Measurements from ENCODE around the gene FHOD3. TPM values are rescaled to one million over a fixed set of nuclear protein-coding genes. Genes with fewer than 3 reads are reported as not detected.
A peak's percentile ranks its signal among the peaks of the same experiment; 100 is the strongest.

The FHOD3 gene
- total and polyA plus RNA-seq, 2 of the 13 experiments (the other 11 are each of a cell fraction or from before 2014, with no cell fraction given), result 0.07 TPM; not detected in 1

GRCh38 chr18:36692371-36692770 lies 394.9 kb downstream of the FHOD3 start:
- Histone ChIP-seq H3K4me2 (ENCODE audit: low read depth, low read length) (no peak overlapping the region), H4K20me1 (ENCODE audit: insufficient read depth, low read length) (no peaks in the 10 kb centered on the region), H3K9me3 (ENCODE audit: low read length) (no peaks in the 10 kb centered on the region), H3K9ac (ENCODE audit: insufficient read depth, low read depth, low read length) (no peak overlapping the region), H2AFZ (ENCODE audit: low read length) (no peak overlapping the region), H3K79me2 (ENCODE audit: insufficient read depth, low read length) (no peaks in the 10 kb centered on the region), H3K27me3 (ENCODE audit: control insufficient read depth in 1 of 2, insufficient read depth in 2 of 2, low read length in 2 of 2) (peaks cover 0 to 8% of the 10 kb centered on the region in 2 experiments; a peak in 2 of 5 replicates), H3K27ac (ENCODE audit: extremely low read length, insufficient read depth, low read length) (no peak overlapping the region), H3K4me3 (replicated peaks in 1 of 3; ENCODE audit: insufficient read depth in 1 of 3, low read depth in 2 of 3, low read length in 3 of 3) (no peak overlapping the region), H3K36me3 (replicated peaks in 1 of 2; ENCODE audit: control insufficient read depth in 1 of 2, insufficient read depth in 2 of 2, low read length in 2 of 2) (no peaks in the 10 kb centered on the region), H3K4me1 (ENCODE audit: insufficient read depth, low read length) (peaks cover 11% of the 10 kb centered on the region; the same call in 1 of the 2 replicates)
- ChIA-PET CTCF (ENCODE audit: low intra/inter-chr PET ratio, low total read pairs) (no interaction called here), POLR2A (no interaction called here)
- WGBS (ENCODE audit: low lambda C conversion rate), result 48% methylated on average over 2 of the region's 2 CpGs
- no peak for FAIRE-seq
- no peak for ATAC-seq
- peak; percentile 47 for TF ChIP-seq CREB1 (IDR thresholded peaks at IDR 0.05)
- no peak for TF ChIP-seq CREB1 (CRISPR knock-in tag; IDR thresholded peaks at IDR 0.05)
- no peak for TF ChIP-seq HIC2 (CRISPR knock-in tag; IDR thresholded peaks at IDR 0.05; ENCODE audit: low read depth)
- TF ChIP-seq SSRP1 (CRISPR knock-in tag; IDR thresholded peaks at IDR 0.05), result no peak
- TF ChIP-seq DR1 (CRISPR knock-in tag; IDR thresholded peaks at IDR 0.05), result no peak
- in situ Hi-C loops (cut with HindIII; ENCODE audit: extremely low pct_ligation_motif_present, low pct_unique_long_range_greater_than_20kb) (no loop called here), intact Hi-C loops (cut with micrococcal nuclease; ENCODE audit: unreplicated experiment) (no loop called here)
- BruUV-seq (replicated peaks), result no TSS peak
- DNase-seq (ENCODE audit: low spot score), result no peak

DNA sequence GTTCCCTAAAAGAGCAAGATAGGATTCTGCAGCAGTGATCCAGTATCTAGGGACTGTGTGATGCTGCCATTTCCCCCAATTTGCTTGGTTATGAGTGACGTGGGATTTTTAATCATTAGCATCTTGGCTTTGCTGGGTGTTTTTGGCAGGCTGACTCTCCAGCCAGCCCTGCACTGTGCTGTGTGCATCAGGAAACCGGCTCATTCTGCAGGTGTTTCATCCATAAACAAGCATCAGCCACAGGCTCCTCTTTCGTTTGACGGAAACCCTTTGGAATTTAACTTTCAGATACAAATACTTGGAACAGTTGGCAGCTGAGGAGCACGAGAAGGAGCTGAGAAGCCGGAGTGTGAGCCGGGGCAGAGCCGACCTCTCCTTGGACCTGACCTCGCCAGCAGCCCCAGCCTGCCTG lies 395.4 kb downstream of the FHOD3 start:
- no TSS peak for BruUV-seq (replicated peaks)
- 13% methylated on average over 9 of the region's 9 CpGs for WGBS (ENCODE audit: low lambda C conversion rate)
- no peak for TF ChIP-seq TBP (CRISPR knock-in tag; IDR thresholded peaks at IDR 0.05)
- TF ChIP-seq PHF20 (CRISPR knock-in tag; IDR thresholded peaks at IDR 0.05), result no peak
- no peak for TF ChIP-seq ZFP62 (CRISPR knock-in tag; IDR thresholded peaks at IDR 0.05)
- TF ChIP-seq NFIB (CRISPR knock-in tag; IDR thresholded peaks at IDR 0.05; ENCODE audit: borderline replicate concordance), result no peak
- TF ChIP-seq JDP2 (CRISPR knock-in tag; IDR thresholded peaks at IDR 0.05; ENCODE audit: borderline replicate concordance), result no peak
- TF ChIP-seq ZNF740 (CRISPR knock-in tag; IDR thresholded peaks at IDR 0.05), result no peak
- TF ChIP-seq ZKSCAN1 (IDR thresholded peaks at IDR 0.05; ENCODE audit: low read length), result no peak
- no peak for TF ChIP-seq ZNF136 (CRISPR knock-in tag; IDR thresholded peaks at IDR 0.05; ENCODE audit: low read depth)
- TF ChIP-seq CSRNP1 (CRISPR knock-in tag; IDR thresholded peaks at IDR 0.05), result no peak
- no peak for TF ChIP-seq DMAP1 (CRISPR knock-in tag; IDR thresholded peaks at IDR 0.05)
- TF ChIP-seq SOX6 (IDR thresholded peaks at IDR 0.05), result no peak
- no peak for TF ChIP-seq SOX6 (CRISPR knock-in tag; IDR thresholded peaks at IDR 0.05)
- TF ChIP-seq ZNF567 (CRISPR knock-in tag; IDR thresholded peaks at IDR 0.05; ENCODE audit: borderline replicate concordance), result no peak
- H2AFZ ChIP-seq (ENCODE audit: low read length), result no peak overlapping the region
- CTCF ChIA-PET (ENCODE audit: low intra/inter-chr PET ratio, low total read pairs), result no interaction called here
- intact Hi-C loops (cut with micrococcal nuclease; ENCODE audit: unreplicated experiment) (no loop called here), in situ Hi-C loops (cut with HindIII; ENCODE audit: extremely low pct_ligation_motif_present, low pct_unique_long_range_greater_than_20kb) (no loop called here)
- no peak overlapping the region for H3K9ac ChIP-seq (ENCODE audit: insufficient read depth, low read depth, low read length)
- H4K20me1 ChIP-seq (ENCODE audit: insufficient read depth, low read length), result no peaks in the 10 kb centered on the region
- no peak overlapping the region for H3K27ac ChIP-seq (ENCODE audit: extremely low read length, insufficient read depth, low read length)
- no peak for FAIRE-seq
- no peak overlapping the region for H3K4me3 ChIP-seq (replicated peaks in 1 of 3; ENCODE audit: insufficient read depth in 1 of 3, low read depth in 2 of 3, low read length in 3 of 3)
- no peak for DNase-seq (ENCODE audit: low spot score)
- peaks cover 11% of the 10 kb centered on the region; the same call in 1 of the 2 replicates for H3K4me1 ChIP-seq (ENCODE audit: insufficient read depth, low read length)
- H3K27me3 ChIP-seq (ENCODE audit: control insufficient read depth in 1 of 2, insufficient read depth in 2 of 2, low read length in 2 of 2), result peaks cover 0 to 8% of the 10 kb centered on the region in 2 experiments; a peak in 2 of 5 replicates
- ATAC-seq, result no peak
- H3K9me3 ChIP-seq (ENCODE audit: low read length), result no peaks in the 10 kb centered on the region
- no peaks in the 10 kb centered on the region for H3K79me2 ChIP-seq (ENCODE audit: insufficient read depth, low read length)
- H3K4me2 ChIP-seq (ENCODE audit: low read depth, low read length), result no peak overlapping the region
- H3K36me3 ChIP-seq (replicated peaks in 1 of 2; ENCODE audit: control insufficient read depth in 1 of 2, insufficient read depth in 2 of 2, low read length in 2 of 2), result no peaks in the 10 kb centered on the region
- POLR2A ChIA-PET, result no interaction called here

Measured in HepG2 (cell line).